KOPT-K1 (cell line): ENCODE measurements around the gene MICAL3.
"Not testable (repeated sequence)": the region's sequence is repeated elsewhere in the genome, so short reads cannot be mapped to it uniquely, and the experiment has no call there.

ENCODE experiments used
- H3K27ac ChIP-seq: fragments of 200-600 bp; sonication (generic); 2 replicates; pipeline ENCODE4 v1.5.1; 2016; ENCODE audit warnings: antibody characterized with exemption, mild to moderate bottlenecking, low read depth, low read length; ENCODE audit not compliant: poor library complexity, severe bottlenecking
- H3K36me3 ChIP-seq: fragments of 200-600 bp; sonication (generic); 2 replicates; pipeline ENCODE4 v1.5.1; 2017; ENCODE audit warnings: antibody characterized with exemption, mild to moderate bottlenecking, low read length, moderate library complexity; ENCODE audit not compliant: insufficient read depth
- H3K9me3 ChIP-seq: fragments of 200-600 bp; sonication (generic); 2 replicates; pipeline ENCODE4 v1.5.1; 2017; ENCODE audit warnings: antibody characterized with exemption, low read length, mild to moderate bottlenecking; ENCODE audit not compliant: insufficient read depth, poor library complexity, severe bottlenecking

Gene MICAL3

DNA sequence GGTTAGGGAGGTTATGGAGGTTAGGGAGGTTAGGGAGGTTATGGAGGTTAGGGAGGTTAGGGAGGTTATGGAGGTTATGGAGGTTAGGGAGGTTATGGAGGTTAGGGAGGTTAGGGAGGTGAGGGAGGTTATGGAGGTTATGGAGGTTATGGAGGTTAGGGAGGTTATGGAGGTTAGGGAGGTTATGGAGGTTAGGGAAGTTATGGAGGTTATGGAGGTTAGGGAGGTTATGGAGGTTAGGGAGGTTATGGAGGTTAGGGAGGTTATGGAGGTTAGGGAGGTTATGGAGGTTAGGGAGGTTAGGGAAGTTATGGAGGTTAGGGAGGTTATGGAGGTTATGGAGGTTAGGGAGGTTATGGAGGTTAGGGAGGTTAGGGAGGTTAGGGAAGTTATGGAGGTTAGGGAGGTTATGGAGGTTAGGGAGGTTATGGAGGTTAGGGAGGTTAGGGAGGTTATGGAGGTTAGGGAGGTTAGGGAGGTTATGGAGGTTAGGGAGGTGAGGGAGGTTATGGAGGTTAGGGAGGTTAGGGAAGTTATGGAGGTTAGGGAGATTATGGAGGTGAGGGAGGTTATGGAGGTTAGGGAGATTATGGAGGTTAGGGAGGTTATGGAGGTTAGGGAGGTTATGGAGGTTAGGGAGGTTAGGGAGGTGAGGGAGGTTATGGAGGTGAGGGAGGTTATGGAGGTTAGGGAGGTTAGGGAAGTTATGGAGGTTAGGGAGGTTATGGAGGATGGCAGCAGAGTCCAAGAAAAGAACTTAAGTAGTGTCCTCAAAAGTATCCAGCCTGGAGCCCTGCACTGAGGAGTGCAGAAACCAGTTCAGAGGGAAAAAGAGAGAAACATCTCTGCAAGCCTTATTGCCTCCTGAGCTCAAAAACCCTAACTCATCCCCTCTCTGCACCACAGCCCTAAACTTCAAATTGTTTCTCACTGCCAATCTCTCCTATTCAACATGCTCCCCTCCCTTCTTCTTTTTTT lies 147.2 kb downstream of the MICAL3 start:
- not testable (repeated sequence) for H3K27ac ChIP-seq, H3K9me3 ChIP-seq, H3K36me3 ChIP-seq

DNA sequence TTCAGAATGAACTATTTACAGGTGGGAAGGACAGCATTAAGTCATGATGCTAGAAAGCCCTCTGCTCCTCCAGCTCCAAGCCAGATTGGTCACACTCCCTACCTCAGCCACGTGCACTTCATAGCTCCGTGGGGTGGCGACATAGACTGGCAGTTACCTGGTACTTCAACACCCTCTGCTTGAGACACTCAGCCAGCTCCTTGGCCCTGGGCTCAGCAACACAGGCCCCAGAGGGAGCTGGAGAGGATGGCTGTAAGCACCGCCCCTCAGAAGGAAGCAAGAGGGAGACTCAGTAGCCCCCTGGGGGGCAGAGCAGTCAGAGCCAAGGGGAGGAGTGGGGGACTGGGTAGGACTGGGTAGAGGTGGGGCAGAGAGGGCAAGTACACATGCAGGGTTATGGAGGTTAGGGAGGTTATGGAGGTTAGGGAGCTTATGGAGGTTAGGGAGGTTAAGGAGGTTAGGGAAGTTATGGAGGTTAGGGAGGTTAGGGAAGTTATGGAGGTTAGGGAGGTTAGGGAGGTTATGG lies 148.0 kb downstream of the MICAL3 start:
- H3K27ac ChIP-seq: no peak overlapping the region
- no peaks in the 10 kb centered on the region for H3K9me3 ChIP-seq
- H3K36me3 ChIP-seq: no peaks in the 10 kb centered on the region

DNA sequence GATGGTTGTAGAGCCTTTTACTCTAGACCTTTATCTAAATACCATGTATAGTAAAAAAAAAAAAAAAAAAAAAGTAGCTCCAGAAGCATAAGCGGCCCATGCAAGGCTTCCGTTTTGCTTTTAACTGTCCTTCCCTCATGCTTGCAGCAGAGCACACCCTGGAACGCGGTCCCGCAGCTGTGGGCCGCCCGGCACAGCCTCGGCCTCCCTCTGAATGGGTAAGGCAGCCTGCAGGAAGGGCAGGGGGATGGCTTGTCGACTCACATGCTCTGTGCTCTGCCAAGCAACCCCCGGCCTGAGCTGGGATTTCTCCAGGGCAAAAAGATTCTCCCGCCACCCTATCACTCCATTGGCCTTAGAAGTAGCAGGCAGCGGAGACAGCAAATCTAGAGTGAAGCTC lies 148.7 kb downstream of the MICAL3 start:
- Histone ChIP-seq H3K36me3 (no peaks in the 10 kb centered on the region), H3K9me3 (no peaks in the 10 kb centered on the region), H3K27ac (no peak overlapping the region)

DNA sequence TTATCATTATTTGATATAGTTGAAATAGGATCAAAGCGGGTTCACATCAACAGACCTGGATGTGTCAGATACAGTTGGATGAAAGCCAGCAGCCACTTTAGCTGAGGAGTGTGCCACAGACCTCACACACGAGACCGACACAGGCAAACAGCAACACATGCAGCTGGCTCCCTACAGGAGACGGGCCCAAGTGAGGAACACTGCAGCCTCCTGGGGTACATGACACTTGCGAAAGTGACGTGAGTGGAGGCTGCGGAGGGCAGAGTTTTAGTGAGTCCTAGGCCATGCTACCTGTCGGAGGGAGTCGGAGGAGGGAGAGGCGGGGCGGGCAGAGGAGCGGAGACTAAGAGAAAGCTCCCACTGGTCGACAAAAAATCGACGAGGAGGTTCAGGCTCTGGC lies 149.2 kb downstream of the MICAL3 start:
- Histone ChIP-seq H3K36me3 (no peaks in the 10 kb centered on the region), H3K27ac (no peak overlapping the region), H3K9me3 (no peaks in the 10 kb centered on the region)

DNA sequence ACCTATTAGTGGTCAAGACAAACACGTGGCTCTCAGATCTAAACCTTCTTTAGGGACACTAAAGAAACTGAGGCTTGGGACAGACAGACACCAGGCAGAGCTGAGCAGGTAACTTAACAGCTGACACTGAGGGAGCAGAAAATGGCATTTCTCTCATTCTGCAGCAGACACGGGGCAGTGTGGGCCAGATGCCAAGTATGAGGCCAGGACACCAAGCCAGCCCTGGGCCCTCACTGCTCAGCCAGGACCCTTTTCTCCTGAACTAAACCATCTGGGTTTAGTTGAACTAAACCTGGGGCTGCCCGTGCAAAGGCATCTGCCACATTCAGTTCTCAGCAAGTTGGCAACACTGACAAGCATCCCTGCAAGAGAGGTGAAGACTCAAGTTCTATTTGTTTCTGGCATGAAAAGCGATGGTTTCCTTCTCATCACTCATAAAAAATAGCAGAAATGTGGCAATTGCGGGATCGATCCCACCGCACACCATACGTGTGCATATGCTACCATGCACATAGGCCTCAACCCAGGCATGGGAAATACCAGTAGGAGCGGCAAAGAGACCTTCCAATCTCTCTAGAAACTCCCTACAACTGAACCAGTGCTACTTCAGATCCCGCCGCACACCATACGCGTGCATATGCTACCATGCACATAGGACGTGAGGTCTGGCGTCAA lies 150.0 kb downstream of the MICAL3 start:
- no peaks in the 10 kb centered on the region for H3K9me3 ChIP-seq
- H3K27ac ChIP-seq: no peak overlapping the region
- no peaks in the 10 kb centered on the region for H3K36me3 ChIP-seq

DNA sequence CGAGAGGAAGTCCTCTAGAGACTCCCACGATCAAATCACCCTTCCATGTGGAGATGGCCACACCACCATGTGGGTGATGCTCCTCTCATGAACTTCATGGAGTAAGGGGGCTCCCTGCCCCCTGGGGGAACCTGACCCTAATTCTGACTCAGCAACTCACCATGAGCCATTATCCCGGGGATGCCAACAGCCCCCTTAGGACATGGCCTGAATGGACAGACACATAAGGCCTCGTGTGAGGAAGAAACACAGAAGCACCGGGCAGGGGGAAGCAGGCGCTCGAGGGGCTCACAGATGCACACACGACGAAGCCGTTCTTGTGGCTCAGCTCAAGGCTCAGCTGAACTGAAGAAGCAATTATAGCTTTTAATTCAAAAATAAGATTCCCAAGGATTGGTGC lies 150.6 kb downstream of the MICAL3 start:
- Histone ChIP-seq H3K36me3 (no peaks in the 10 kb centered on the region), H3K27ac (no peak overlapping the region)

DNA sequence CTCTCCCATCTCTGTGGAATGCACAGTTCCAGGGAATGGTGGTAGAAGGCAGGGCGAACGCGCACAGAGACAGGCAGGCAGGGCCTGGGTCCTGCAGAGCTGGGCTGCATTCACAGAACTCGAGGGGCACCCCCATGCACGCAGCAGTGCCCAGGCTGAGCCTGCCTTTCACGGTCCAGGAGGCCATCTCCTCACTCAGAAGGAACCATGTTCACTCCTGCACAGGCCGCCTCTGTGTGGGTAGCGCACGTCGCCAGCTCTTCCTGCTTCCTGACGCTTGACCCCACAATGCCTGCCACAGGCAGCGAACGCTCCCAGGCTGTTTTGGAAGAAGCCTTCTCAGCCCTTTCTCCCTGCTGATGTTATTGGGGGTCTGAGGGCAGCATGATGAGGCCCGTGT lies 151.2 kb downstream of the MICAL3 start:
- H3K9me3 ChIP-seq: no peaks in the 10 kb centered on the region
- H3K36me3 ChIP-seq: no peaks in the 10 kb centered on the region
- H3K27ac ChIP-seq: no peak overlapping the region

More for the DNA sequence above, 150.6 kb downstream of the MICAL3 start:
- no peaks in the 10 kb centered on the region for H3K9me3 ChIP-seq

DNA sequence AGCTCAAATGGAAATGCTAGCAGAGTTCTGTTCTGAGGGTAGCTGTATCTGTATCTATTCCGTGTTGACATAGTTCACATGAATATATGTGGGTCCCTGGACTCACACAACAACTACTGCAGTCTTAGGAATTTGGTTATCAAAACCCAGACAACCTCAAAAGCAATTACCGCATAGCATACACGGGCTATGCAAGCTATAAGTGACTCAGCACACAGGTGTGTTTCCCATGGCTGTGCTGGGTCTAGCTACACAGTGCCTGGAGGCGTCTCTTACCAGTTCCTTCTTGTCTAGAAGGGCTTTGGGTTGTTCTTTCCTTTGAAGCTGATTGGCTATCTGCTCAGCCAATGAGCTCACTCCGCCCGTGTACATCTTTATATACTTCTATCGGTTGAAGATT lies 151.9 kb downstream of the MICAL3 start:
- H3K36me3 ChIP-seq: no peaks in the 10 kb centered on the region
- H3K27ac ChIP-seq: no peak overlapping the region
- no peaks in the 10 kb centered on the region for H3K9me3 ChIP-seq

DNA sequence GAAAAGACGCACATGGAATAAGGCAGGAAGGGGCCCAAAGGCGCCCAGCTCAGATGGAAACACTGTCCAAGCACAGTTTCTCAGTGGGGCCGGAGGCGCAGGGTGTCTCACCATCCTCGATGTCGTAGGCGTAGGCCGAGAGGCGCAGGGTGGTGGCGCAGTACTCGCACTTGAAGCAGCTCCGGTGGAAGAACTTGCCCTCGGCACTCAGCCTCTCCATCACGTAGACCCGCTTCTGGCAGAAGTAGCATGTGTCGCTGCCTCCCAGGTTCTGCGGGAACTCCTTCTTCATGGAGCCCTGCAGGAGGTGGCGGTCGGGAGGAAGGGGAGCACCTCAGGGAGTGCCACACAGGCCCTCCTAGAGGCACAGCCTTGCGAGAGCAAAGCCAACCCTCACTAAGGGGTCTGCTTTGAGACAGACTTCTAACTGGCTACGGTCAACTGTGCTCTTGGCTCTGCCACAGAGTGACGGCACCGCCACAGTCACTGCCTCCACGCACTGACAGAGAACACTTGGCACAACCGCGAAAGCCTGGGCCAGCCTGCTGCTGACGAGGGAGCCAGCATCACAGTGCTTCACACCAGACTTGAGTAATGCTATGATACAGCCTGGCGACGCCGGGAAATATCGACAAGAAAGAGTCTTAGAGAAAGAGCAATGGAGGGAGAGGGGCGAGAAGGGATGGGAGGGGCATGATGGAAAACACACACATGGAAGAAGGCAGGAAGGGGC lies 152.5 kb downstream of the MICAL3 start:
- Histone ChIP-seq H3K27ac (no peak overlapping the region), H3K36me3 (no peaks in the 10 kb centered on the region), H3K9me3 (no peaks in the 10 kb centered on the region)

DNA sequence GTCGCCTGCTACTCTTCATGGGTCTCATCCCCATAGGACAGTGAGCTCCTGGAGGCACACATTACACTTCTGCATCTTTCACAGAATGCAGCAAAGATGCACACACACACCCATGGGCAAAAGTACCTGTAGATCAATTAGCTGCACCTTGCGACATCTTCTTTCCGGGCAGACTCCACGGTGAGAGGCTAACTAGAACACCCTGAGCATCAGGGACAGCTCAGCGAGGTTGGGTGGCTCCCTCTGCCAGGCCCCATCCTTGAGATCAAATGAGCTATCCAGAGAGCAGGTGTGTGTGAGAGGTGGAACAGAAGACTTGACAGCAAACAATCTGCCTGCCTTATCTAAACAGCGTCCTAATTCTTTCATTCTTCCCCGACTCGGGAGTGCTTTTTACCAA lies 154.0 kb downstream of the MICAL3 start:
- Histone ChIP-seq H3K27ac (no peak overlapping the region), H3K9me3 (no peaks in the 10 kb centered on the region)

DNA sequence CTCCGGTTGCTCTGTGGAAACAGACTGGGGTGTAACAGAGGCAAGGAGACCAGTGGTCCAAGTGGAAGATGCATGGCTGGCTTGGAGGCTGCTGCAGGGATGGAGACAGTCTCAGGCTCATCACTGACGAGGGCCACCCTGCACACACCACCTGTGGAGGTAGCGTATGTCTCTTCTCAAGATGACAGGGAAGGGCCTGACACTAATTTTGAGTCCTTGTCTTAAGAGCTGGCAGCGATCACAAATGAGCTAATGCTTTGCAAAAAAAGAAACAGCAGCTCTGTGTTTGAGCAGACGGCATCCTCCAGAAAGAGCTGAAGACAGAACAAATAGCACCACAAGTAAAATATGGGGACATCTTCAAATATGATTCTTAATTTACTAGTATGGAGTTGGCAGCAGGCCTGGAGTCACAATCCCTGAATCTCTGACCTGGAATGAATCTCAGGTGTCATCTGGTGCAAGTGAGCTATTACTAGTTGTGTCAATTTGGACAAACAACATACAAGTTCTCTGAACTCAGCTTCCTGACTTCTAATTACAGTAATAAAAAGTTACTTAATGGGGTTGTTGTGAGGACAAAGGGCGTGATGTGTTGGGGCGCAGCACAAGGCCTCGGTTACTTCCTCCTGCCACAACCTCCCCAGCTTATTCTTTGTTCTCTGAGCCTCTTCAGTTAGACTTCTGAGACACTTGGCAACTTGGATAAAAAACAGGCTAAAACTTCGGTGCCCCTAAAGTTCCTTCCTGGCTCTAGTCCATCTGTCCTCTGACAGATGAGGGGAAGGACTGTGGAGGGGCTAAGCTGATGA lies 154.9 kb downstream of the MICAL3 start:
- Histone ChIP-seq H3K9me3 (no peaks in the 10 kb centered on the region), H3K36me3 (no peaks in the 10 kb centered on the region), H3K27ac (no peak overlapping the region)

More for the DNA sequence above, 154.0 kb downstream of the MICAL3 start:
- H3K36me3 ChIP-seq: no peaks in the 10 kb centered on the region

DNA sequence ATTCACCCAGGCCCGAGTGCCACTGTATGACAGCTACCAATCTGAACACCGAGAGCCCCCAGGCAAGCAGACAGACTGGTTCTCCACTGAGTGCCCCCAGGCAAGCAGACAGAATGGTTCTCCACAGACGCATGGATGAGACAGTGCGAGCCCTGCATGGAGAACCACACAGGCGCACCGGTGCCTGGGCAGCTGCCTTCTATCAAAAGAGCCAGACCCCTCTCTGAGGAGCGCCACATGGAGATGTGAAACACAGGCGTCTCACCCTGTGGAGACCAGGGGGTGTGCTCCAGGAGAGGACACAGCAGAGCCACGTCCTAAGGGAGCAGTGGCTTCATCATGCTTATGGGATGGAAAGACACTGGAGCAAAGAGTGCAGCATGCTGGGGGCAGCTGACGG lies 155.6 kb downstream of the MICAL3 start:
- Histone ChIP-seq H3K27ac (no peak overlapping the region), H3K9me3 (no peaks in the 10 kb centered on the region), H3K36me3 (no peaks in the 10 kb centered on the region)

DNA sequence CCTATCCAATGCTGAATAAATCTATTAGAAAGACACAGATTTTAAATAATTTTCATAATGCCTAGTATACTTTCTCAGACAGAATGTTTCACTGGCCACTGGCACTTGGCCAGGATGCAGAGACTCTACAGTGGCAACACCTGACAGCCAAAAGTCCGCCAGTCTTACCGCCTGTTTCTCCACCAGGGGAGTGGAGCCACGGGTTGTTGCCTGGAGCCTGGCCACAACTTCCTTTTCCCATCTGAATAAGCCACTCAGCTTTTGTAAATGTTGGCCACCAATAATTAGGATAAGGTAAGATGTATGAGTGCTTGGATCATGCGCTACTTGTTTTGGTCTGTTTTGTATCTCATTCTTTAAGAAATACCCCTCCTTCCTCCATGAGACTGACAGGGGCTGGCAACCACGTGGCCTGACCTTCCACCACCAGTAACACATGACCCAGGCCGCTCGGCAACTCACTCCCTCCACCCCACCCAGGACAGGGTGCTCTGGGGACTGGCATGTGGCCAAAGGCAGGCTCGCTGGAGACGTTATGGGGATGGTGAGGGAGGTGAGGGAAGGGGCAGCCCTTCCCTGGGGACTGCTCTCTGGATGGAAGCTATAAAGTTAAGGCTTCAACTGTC lies 157.1 kb downstream of the MICAL3 start:
- Histone ChIP-seq H3K36me3 (no peaks in the 10 kb centered on the region), H3K27ac (no peak overlapping the region), H3K9me3 (no peaks in the 10 kb centered on the region)

DNA sequence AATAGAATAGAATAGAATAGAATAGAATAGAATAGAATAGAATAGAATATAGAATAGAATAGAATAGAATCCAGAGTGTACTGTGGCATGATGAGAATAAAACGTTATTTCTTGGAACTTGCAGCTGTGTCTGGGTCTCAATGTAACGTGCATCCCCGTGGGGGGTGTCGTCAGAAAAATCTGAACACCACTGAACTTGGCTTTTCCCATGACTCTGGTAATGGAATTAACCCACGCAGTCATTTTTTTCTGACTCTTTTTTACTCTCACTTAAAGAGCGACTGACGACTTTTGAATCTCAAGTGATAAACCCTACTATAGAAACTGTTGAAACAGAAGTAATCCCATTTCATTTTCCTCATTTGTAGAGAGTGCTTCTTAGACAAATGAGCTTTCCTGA lies 157.7 kb downstream of the MICAL3 start:
- Histone ChIP-seq H3K9me3 (no peaks in the 10 kb centered on the region), H3K27ac (no peak overlapping the region), H3K36me3 (no peaks in the 10 kb centered on the region)
